Vagina (tissue), 2 donors: ENCODE measurements around the gene XAF1. TPM values are rescaled to one million over a fixed set of nuclear protein-coding genes. Genes with fewer than 3 reads are reported as not detected.
"Not testable (repeated sequence)": the region's sequence is repeated elsewhere in the genome, so short reads cannot be mapped to it uniquely, and the experiment has no call there.

ENCODE experiments used
- DNase-seq, 2 donors: peaks; one replicate each; pipeline ENCODE4 v3.0.0-alpha.2; 2017; ENCODE audit errors: extremely low spot score in 2 of 2
- H3K27ac ChIP-seq: fragments of 200-600 bp; sonication (generic); one replicate; pipeline ENCODE4 v1.5.1; 2019
- H3K27me3 ChIP-seq: fragments of 200-600 bp; sonication (generic); one replicate; pipeline ENCODE4 v1.5.1; 2019
- H3K36me3 ChIP-seq, 2 donors: fragments of 200-600 bp; sonication (generic); one replicate each; pipeline ENCODE4 v1.5.1; 2017 to 2019
- H3K4me1 ChIP-seq: fragments of 200-600 bp; sonication (generic); one replicate; pipeline ENCODE4 v1.5.1; 2019
- H3K4me3 ChIP-seq, 2 donors: fragments of 200-600 bp; sonication (generic); 1 replicate in 1 of 2; 2 replicates in 1 of 2; pipeline ENCODE4 v1.5.1; 2016 to 2019
- H3K9me3 ChIP-seq: fragments of 200-600 bp; sonication (generic); one replicate; pipeline ENCODE4 v1.5.1; 2019
- POLR2A ChIP-seq, 2 donors: fragments of 450-650 bp; IDR thresholded peaks; one replicate each; pipeline ENCODE4 v1.6.1; 2017; ENCODE audit warnings: antibody characterized with exemption in 2 of 2, mild to moderate bottlenecking in 2 of 2, moderate library complexity in 2 of 2
- POLR2AphosphoS5 ChIP-seq, 2 donors: sonication (generic); formaldehyde crosslinking; IDR thresholded peaks; one replicate each; pipeline ENCODE4 v1.9.0; 2017; ENCODE audit warnings: antibody characterized with exemption in 2 of 2, mild to moderate bottlenecking in 2 of 2, low read depth in 1 of 2; ENCODE audit not compliant: insufficient read depth in 1 of 2
- intact Hi-C: fragments of 100-400 bp; cut with DNase I; formaldehyde crosslinking; loops from one replicate; pipeline ENCODE4 v1.15.1; 2023
- total RNA-seq: library from RNA; depleted of rRNA; stranded (reverse); fragments of >200 nt; gene quantifications from one replicate; pipeline ENCODE4 v1.2.3, GENCODE V29; 2016
- TF ChIP-seq, protein P1 (sequence below), 3 experiments: fragments of 450-650 bp in 2 of 3; fragments of 200-600 bp in 1 of 3; sonication (generic) in 1 of 3; IDR thresholded peaks; one replicate each; pipeline ENCODE4 v1.5.1; 2017 to 2019; ENCODE audit warnings: antibody characterized with exemption in 3 of 3, mild to moderate bottlenecking in 2 of 3, moderate library complexity in 2 of 3

The XAF1 gene
- total RNA-seq, 1 donor from 2014 or later, result 43.0 TPM

- DNase-seq, result no peak
- no peaks in the 10 kb centered on the region for H3K27me3 ChIP-seq
- peaks cover 41% of the 10 kb centered on the region for H3K4me1 ChIP-seq
- intact Hi-C loops, result no loop called here
- TF ChIP-seq POLR2AphosphoS5 (IDR thresholded peaks at IDR 0.05; ENCODE audit: insufficient read depth in 1 of 2, low read depth in 1 of 2), result no peak
- TF ChIP-seq, protein P1, sequence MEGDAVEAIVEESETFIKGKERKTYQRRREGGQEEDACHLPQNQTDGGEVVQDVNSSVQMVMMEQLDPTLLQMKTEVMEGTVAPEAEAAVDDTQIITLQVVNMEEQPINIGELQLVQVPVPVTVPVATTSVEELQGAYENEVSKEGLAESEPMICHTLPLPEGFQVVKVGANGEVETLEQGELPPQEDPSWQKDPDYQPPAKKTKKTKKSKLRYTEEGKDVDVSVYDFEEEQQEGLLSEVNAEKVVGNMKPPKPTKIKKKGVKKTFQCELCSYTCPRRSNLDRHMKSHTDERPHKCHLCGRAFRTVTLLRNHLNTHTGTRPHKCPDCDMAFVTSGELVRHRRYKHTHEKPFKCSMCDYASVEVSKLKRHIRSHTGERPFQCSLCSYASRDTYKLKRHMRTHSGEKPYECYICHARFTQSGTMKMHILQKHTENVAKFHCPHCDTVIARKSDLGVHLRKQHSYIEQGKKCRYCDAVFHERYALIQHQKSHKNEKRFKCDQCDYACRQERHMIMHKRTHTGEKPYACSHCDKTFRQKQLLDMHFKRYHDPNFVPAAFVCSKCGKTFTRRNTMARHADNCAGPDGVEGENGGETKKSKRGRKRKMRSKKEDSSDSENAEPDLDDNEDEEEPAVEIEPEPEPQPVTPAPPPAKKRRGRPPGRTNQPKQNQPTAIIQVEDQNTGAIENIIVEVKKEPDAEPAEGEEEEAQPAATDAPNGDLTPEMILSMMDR (IDR thresholded peaks at IDR 0.05), result no peak
- TF ChIP-seq POLR2A (IDR thresholded peaks at IDR 0.05), result no peak
- no peak overlapping the region for H3K4me3 ChIP-seq
- peaks cover 0 to 29% of the 10 kb centered on the region in 2 donors for H3K36me3 ChIP-seq
- H3K9me3 ChIP-seq, result no peaks in the 10 kb centered on the region
- H3K27ac ChIP-seq, result no peak overlapping the region
Observed at GRCh38 chr17:6757747-6758146, 1.9 kb downstream of the XAF1 start.

DNA sequence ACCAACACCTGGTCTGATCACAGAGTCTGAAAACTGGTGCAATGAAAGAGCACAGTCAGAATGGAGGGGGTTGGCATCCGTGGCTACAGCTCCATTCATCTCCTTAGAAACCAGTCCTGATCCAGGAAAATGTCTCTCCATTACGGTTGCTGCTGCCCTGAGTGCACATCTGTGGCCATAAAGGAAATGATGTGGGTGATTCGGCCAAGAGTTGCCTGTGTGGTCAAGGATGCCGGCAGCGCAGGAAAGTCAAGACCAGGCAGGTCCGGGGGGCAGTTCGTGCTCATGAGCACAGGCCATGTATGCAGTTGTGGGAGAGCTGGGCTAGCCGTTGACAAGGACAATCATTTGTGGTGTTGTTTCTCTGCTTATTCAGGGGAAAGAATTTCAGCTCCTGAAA lies 5.9 kb downstream of the XAF1 start:
- no peak for TF ChIP-seq POLR2AphosphoS5 (IDR thresholded peaks at IDR 0.05; ENCODE audit: insufficient read depth in 1 of 2, low read depth in 1 of 2)
- TF ChIP-seq, protein P1 (IDR thresholded peaks at IDR 0.05), result no peak
- no peak for TF ChIP-seq POLR2A (IDR thresholded peaks at IDR 0.05)
- no peak for DNase-seq
- H3K36me3 ChIP-seq, result peaks cover 0 to 57% of the 10 kb centered on the region in 2 donors
- H3K9me3 ChIP-seq, result no peaks in the 10 kb centered on the region
- H3K4me3 ChIP-seq, result no peak overlapping the region
- H3K4me1 ChIP-seq, result peaks cover 13% of the 10 kb centered on the region
- H3K27me3 ChIP-seq, result no peaks in the 10 kb centered on the region
- intact Hi-C loops, result no loop called here
- no peak overlapping the region for H3K27ac ChIP-seq

DNA sequence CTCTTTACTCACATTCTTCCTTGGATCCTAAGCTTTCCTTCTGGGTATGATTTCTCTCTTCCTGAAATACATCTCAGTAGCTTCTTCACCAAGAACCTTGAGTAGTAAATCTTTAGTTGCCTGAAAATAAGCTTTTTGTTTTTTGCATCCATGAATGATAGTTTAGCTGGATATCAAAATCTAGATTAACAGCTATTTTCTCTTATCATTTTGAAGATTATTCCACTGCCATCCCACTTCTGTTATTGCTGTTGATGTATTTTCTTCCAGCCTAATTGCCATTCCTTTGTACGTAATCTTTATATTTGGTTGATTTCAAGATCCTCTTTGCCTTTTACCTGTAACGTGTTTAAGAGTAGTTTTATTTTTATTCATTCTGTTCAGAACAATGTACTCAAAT lies 12.6 kb downstream of the XAF1 start:
- Histone ChIP-seq H3K9me3 (peaks cover 9% of the 10 kb centered on the region), H3K4me3 (no peak overlapping the region), H3K27ac (no peak overlapping the region), H3K4me1 (no peaks in the 10 kb centered on the region), H3K27me3 (no peaks in the 10 kb centered on the region), H3K36me3 (peaks cover 8 to 89% of the 10 kb centered on the region in 2 donors)
- DNase-seq, result no peak
- intact Hi-C loops, result no loop called here
- TF ChIP-seq POLR2AphosphoS5 (IDR thresholded peaks at IDR 0.05; ENCODE audit: insufficient read depth in 1 of 2, low read depth in 1 of 2) (no peak), POLR2A (IDR thresholded peaks at IDR 0.05) (no peak)
- TF ChIP-seq, protein P1 (IDR thresholded peaks at IDR 0.05), result no peak

DNA sequence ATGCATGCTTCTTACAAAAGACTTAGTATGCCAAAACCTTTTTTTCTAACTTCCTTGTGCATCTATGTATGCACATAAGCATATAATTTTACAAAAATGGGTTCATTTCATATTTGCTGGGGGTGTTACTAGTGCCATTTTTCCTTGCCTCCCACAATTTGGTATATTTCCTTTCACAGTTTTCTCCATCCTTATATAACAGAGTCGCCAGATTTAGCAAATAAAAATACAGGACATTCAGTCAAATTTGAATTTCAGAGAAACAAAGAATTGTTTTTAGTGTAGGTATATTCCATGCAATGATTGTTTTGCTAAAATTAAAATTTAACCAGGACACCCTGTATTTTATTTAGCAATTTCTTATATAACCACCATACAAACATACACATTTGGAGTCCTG lies 16.2 kb downstream of the XAF1 start:
- intact Hi-C loops, result no loop called here
- Histone ChIP-seq H3K36me3 (peaks cover 8 to 73% of the 10 kb centered on the region in 2 donors), H3K4me1 (peaks cover 12% of the 10 kb centered on the region), H3K9me3 (peaks cover 10% of the 10 kb centered on the region), H3K4me3 (no peak overlapping the region), H3K27ac (no peak overlapping the region), H3K27me3 (no peaks in the 10 kb centered on the region)
- TF ChIP-seq POLR2AphosphoS5 (IDR thresholded peaks at IDR 0.05; ENCODE audit: insufficient read depth in 1 of 2, low read depth in 1 of 2), result no peak
- no peak for TF ChIP-seq POLR2A (IDR thresholded peaks at IDR 0.05)
- TF ChIP-seq, protein P1 (IDR thresholded peaks at IDR 0.05), result no peak
- DNase-seq, result no peak

DNA sequence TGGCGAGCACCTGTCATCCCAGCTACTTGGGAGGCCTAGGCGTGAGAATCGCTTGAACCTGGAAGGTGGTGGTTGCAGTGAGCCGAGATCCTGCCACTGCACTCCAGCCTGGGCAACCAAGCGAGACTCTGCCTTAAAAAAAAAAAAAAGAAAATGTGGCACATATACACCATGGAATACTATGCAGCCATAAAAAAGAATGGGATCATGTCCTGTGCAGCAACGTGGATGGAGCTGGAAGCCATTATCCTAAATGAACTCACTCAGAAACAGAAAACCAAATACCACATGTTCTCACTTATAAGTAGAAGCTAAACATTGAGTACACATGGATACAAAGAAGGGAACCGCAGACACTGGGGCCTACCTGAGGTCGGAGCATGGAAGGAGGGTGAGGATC lies 19.1 kb downstream of the XAF1 start:
- H3K36me3 ChIP-seq, result peaks cover 0 to 44% of the 10 kb centered on the region in 2 donors
- peaks cover 12% of the 10 kb centered on the region for H3K4me1 ChIP-seq
- H3K27ac ChIP-seq, intact Hi-C loops, H3K4me3 ChIP-seq, DNase-seq, H3K9me3 ChIP-seq, H3K27me3 ChIP-seq: not testable (repeated sequence)
